Measurements from ENCODE around the gene BRI3.
A peak's percentile ranks its signal among the peaks of the same experiment; 100 is the strongest.

DNA sequence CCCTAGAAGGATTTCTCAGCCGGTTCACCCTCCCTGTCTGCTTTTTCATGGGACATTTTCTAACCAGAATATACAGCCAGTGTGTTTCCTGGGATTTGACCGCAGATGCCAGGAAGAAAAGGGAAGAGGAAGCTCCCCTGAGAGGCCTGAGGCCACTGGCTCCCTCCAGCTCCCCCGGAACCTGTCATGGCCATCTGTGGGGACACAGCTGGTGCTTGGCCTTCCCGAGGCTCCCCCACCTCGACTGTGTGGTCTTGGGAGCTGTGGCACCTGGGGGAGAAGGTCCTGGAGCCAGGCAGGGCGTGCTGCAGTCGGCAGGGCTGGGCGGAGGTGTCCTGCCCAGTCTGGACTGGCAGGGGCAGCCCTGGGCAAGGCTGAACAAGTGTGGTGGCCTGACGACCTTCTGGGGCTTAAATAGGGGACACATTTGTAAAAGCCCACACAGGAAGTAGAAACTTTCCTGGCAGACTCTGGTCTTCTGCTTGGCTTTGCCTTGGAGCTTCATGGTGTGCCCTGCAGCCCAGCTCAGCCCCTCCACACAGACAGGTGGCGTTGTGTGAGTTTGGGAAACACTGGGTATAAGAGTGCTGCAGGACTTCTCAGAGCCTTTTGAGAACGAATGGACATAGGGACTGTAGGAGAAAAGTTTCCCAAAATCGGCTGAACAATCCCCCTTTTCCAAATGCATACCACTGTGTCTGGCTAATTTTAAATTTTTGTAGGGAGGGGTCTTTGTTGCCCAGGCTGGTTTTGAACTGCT lies 6.8 kb downstream of the BRI3 start:
- TF ChIP-seq, protein P1, sequence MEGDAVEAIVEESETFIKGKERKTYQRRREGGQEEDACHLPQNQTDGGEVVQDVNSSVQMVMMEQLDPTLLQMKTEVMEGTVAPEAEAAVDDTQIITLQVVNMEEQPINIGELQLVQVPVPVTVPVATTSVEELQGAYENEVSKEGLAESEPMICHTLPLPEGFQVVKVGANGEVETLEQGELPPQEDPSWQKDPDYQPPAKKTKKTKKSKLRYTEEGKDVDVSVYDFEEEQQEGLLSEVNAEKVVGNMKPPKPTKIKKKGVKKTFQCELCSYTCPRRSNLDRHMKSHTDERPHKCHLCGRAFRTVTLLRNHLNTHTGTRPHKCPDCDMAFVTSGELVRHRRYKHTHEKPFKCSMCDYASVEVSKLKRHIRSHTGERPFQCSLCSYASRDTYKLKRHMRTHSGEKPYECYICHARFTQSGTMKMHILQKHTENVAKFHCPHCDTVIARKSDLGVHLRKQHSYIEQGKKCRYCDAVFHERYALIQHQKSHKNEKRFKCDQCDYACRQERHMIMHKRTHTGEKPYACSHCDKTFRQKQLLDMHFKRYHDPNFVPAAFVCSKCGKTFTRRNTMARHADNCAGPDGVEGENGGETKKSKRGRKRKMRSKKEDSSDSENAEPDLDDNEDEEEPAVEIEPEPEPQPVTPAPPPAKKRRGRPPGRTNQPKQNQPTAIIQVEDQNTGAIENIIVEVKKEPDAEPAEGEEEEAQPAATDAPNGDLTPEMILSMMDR (IDR thresholded peaks at IDR 0.05) = no peak; the same call in 1 of the 2 replicates
- TF ChIP-seq POLR2AphosphoS5 (IDR thresholded peaks at IDR 0.05; ENCODE audit: low read depth, low read length) = peak; percentile 71; the same call in 1 of the 2 replicates
- TF ChIP-seq, protein P2, sequence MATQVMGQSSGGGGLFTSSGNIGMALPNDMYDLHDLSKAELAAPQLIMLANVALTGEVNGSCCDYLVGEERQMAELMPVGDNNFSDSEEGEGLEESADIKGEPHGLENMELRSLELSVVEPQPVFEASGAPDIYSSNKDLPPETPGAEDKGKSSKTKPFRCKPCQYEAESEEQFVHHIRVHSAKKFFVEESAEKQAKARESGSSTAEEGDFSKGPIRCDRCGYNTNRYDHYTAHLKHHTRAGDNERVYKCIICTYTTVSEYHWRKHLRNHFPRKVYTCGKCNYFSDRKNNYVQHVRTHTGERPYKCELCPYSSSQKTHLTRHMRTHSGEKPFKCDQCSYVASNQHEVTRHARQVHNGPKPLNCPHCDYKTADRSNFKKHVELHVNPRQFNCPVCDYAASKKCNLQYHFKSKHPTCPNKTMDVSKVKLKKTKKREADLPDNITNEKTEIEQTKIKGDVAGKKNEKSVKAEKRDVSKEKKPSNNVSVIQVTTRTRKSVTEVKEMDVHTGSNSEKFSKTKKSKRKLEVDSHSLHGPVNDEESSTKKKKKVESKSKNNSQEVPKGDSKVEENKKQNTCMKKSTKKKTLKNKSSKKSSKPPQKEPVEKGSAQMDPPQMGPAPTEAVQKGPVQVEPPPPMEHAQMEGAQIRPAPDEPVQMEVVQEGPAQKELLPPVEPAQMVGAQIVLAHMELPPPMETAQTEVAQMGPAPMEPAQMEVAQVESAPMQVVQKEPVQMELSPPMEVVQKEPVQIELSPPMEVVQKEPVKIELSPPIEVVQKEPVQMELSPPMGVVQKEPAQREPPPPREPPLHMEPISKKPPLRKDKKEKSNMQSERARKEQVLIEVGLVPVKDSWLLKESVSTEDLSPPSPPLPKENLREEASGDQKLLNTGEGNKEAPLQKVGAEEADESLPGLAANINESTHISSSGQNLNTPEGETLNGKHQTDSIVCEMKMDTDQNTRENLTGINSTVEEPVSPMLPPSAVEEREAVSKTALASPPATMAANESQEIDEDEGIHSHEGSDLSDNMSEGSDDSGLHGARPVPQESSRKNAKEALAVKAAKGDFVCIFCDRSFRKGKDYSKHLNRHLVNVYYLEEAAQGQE (IDR thresholded peaks at IDR 0.05; ENCODE audit: insufficient read depth in 1 of 2, low read depth in 2 of 2, low read length in 1 of 2) = no peak
- no peak for TF ChIP-seq TCF7L2 (IDR thresholded peaks at IDR 0.05; ENCODE audit: low read depth, low read length)
- TF ChIP-seq SIN3A (IDR thresholded peaks at IDR 0.05; ENCODE audit: borderline replicate concordance, insufficient read depth, low read depth, low read length) = 0 out of 2 replicates have a peak, but pooled peaks have one; percentile 38
